COLO668 (cell line): ENCODE data around the gene NBAS.

Experiments used
- DNase-seq: peaks from one replicate; lab custom pipeline; 2025; ENCODE audit not compliant: unreplicated experiment; lab: John Stamatoyannopoulos, UW

NBAS gene

GRCh38 chr2:15178946-15179345, 382.2 kb downstream of the NBAS start:
- DNase-seq: no peak

GRCh38 chr2:15177103-15177502, 384.0 kb downstream of the NBAS start:
- DNase-seq: no peak

DNA sequence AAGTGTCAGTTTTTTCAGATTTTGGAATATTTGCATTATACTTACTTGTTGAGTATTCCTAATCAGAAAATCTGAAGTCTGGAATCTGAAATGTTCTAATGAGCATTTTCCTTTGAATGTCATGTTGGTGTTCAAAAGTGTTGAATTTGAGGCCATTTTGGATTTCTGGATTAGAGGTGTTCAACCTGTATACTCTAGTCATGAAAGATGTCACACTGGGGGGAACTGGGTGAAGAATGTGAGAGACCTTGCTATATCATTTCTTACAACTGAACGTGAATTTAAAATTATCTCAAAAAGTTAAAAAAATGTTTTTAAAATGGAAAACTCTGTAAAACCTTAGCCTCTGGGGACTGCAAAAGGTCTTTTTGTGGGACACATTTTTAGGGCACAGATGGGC, 384.5 kb downstream of the NBAS start:
- DNase-seq: no peak

GRCh38 chr2:15174567-15174966, 386.6 kb downstream of the NBAS start:
- DNase-seq: no peak

DNA sequence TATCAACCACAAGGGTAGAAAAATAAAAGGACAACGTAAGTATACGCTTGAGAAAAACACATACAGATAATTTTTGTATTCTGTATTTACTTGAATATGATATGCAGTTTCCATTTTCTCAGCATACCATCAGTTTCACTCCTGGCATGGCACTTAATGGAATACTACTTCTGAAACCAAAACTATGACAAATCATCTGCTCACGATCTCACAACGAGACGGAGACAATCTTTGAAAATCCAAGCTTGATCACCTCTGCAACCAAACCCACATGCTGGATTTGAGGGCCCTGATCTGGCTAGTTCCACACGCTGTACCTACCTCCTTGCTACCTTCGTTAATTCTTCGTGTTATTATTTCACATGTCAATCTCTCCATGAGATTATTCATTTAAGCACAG, 387.6 kb downstream of the NBAS start:
- DNase-seq: no peak

GRCh38 chr2:15172825-15173224, 388.3 kb downstream of the NBAS start:
- no peak for DNase-seq

GRCh38 chr2:15170070-15170775, 390.9 kb downstream of the NBAS start:
- DNase-seq: no peak

DNA sequence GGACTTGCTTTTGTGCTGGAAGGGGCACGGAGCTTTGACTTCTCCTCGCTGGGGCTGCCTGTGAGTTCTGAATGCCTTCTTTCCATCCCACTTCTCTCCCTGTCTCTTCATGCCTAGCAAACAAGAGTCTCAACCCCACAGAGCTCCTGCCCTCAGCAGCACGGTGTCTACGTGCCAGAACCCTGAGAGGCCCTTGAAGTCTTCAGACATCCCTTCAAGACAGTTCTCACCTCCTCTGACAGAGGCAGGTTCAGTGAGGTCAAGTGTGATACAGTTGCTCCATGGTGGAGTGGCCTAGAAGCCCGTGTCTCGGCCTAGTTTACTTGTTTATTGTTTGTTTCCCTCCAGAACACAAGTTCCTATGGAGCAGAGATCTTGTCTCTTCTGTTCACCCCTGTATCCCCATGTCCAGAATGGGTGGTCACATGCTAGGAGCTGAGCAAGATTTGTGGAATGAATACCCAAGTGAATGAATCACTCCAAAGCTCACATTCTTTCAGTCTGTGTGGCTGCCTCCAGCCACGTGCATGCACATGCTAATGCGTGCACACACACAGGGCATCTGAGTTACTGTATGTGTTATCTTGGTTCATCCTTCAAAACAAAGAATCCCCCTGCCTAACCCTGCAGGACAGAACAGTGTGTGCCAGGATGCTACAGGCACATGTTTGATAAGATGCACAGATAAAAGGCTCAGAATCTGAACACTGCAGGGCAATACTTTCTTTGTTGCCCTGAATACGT, 391.6 kb downstream of the NBAS start:
- no peak for DNase-seq

DNA sequence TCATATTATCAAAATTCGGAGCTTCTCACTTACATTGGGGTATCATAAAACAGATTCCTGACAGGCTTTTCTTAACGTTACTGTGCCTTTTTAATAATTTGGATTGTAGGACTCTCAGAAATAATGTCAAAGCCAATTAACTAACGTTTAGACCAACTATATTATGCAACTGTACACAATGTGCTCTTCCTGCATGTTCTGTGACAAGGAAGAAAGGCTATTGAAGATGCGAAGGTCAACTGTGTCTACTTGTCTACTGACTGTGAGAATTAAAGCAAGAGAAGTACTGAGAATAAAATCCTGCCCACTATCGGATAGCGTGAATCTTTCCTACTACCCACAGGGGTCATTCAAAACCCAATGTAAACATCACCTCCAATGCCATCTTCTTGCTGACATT, 393.0 kb downstream of the NBAS start:
- no peak for DNase-seq

DNA sequence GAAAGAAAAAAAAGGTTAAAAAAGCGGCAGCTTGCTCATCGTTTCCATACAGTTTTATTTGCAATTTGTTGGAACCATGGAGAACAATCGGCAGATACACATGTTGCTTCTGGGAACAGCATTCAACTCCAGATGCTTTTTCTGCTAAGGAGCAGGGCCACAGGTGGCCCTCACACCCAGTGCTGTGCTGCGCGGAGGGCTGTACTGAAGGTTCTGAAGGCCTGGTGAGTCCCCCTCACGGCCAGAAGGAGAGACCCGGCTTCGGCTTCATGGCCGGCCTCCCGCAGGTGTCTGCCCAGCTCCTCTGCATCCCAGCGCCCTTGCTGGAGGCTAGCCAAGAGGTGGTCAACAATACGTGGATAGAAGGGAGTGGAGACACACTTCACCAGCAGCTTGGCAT, 394.3 kb downstream of the NBAS start:
- no peak for DNase-seq

- DNase-seq: no peak
Measured at GRCh38 chr2:15163326-15163725, 397.8 kb downstream of the NBAS start.

DNA sequence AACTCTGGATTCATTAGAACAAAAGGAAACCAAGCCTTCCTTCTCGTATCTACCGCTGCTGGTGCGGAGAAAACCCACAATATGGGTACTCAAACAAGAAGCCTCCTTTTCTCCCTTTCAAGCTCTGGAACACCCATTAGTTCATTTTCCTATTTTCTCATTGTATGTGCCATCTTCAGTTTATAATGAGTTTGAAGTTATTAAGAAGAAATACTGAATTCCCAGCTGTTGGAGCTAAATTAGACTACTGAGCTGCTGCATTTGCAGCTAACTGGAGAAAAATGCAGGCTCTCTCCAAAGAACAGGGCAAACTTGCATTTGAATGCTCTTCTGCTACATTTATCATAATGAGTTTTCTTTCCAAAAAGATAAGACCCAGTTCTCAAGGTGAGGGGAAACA, 398.5 kb downstream of the NBAS start:
- no peak for DNase-seq

DNA sequence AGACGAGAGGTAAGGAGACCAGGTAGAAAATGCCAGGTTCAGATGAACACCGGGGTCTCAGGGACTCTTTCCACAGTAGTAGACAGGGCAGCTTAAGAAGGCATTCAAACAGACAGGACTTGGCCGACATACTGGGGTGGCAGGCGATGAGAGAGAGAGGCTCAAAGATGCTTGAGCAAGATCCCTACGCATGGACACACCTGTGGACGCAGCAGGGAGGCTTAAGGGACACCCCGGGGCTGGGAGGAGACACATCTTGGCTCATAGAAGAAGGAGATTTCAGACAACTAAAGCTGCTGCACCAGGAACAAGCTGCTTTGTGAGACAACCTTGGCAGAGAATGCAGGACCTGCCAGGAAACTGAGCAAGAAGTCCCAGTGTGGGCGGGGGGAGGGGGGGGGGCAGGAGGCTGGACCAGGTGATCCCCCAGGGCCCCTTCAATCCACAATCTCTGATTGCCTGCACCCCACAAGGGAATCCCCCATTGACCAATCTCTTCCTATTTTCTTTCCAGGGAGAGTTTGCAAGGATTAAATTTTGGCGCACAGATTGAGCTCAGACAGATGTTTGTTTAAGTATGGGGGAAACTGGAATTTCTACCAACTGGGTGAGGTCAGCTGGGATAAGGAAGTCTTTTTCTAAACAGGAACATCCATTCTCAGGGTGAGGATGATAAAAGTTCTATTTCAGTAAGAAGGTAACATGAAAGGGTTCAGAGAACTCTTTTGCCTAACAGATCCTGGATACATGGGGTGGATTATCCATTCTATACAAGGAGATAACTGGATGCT, 400.7 kb downstream of the NBAS start:
- no peak for DNase-seq

GRCh38 chr2:15159751-15160177, 401.4 kb downstream of the NBAS start:
- peak; percentile 34 for DNase-seq

DNA sequence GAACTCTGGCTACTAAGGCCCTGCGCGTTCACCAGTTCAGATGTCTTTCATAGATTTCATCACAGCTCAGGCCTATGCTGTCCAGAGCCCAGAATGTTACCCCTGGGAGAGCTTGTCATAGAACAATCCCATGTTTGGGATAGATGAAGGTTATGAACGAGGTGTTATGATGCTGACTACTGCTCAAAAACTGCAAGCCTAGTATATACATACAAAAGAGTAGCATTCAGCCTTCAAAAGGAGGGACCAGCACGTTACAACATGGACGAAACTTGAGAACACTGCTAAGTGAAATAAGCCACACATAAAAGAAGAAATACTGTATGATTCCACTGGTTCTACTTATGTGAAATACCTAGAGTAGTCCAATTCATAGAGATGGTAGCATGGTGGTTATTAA, 401.9 kb downstream of the NBAS start:
- DNase-seq: no peak

DNA sequence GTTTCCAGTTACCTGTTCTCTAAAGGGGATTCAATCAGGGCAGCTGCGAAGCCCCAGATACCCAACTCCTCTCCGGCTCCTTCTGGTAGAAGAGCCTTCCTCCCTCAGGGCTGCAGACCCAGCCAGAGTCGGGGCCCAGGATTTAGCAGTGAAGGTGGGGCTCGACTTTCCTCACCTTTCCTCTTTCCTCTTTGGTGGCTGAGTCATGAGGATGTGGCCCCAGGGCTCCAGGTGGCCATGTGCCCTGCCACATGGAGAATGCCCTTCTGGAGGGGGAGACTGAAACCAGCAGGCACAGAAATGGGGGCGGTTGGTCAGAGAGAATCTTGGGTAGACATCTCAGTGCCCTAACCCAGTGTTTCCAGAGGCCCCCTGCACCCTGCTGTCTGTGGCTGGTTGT, 402.6 kb downstream of the NBAS start:
- no peak for DNase-seq

DNA sequence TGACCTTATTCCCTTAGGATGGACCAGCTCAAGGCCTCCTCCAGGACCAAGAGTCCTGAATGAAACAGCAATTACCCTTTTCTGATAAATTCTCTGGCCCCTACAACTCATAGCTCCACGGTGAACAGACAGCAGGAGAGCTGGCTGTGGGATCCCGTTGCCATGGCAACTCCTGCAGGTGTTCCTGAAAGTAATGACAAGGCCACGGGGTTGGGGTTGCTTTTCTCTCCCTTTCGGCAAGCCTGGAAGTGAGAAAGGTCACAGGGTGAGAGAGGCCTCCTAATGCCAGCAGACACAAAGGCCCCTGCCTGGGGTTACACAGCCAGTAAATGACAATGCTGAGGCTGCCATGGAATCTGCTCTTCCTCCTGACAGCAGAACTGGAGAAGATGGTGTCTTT, 403.0 kb downstream of the NBAS start:
- peak; percentile 26 for DNase-seq

GRCh38 chr2:15155959-15156574, 405.1 kb downstream of the NBAS start:
- no peak for DNase-seq

DNA sequence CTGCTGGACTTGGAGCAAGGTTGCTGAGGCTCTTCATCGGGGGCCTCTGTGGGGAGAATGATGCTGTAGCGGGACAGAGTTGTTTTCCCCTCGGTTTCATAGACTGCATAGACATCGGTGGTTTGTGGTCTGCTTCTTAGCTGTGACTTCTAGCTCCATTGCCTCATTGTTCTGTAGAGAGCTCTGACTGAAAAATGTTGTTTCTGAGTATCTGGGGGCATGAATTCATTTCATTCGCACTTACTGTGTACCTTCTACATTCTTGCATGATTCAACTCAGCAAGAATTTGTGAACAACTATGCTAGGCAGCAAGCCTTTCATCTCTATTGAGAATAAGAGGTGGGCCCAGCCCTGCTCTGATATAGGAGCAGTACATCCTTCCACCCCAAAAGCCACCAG, 406.8 kb downstream of the NBAS start:
- no peak for DNase-seq

DNA sequence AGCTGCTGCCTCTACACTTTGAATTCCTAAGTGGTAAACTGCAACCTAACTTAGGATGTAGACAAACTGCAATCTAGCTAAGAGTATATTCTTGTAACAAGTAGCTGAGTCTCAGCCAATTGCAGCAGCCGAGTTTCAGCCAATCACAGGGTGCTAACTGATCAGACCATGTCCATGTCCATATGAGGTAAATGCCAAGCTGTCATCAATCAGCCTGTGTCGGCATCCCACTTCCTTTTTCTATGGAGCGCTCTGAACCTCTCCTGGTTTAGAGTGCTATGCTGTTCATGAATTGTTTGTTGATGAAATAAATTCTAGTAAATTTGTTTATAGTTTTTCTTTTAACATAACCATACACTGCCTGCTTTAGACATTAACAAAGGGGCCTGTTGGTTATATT, 408.8 kb downstream of the NBAS start:
- no peak for DNase-seq

GRCh38 chr2:15149063-15149462, 412.1 kb downstream of the NBAS start:
- DNase-seq: no peak

GRCh38 chr2:15147591-15147990, 413.5 kb downstream of the NBAS start:
- no peak for DNase-seq
